Measurements from ENCODE around the gene CHD9.
"Not testable (repeated sequence)": the region's sequence is repeated elsewhere in the genome, so short reads cannot be mapped to it uniquely, and the experiment has no call there.

Gene CHD9

DNA sequence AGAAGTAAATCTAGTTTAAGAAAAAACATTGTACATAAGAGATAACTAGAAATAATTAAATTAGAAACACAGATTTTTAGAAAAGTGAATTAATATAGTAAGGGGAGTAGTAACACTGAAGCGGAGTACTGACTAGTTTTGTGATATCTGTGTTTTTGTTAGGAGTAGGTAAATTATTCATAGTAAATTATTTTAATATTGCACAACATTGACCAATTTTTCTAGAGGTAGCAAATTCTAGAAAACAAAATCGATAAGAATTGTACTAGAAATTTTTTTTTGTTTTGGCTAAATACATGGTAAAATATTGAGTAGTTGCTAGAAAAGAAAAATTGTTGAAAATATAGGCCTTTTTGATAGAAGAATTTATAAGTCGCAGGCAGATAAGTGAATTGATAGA is 156.5 kb downstream of the CHD9 start:
- DNase-seq = no peak

DNA sequence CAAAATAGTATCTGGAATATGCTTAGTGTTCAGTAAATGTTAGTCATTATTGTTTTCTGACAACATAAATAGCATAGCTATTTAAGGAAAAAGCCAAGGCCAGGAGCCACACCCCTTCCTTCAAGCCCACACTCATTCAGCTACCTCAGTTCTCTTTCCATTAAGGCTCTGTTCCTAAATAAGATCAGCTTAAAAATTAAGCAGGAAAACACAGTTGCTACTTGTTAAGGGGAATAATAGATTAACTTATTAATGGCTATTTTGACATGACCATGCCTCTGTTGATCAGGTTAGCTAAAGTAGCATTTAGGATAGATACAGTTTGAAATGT is 158.1 kb downstream of the CHD9 start:
- no peak for DNase-seq

DNA sequence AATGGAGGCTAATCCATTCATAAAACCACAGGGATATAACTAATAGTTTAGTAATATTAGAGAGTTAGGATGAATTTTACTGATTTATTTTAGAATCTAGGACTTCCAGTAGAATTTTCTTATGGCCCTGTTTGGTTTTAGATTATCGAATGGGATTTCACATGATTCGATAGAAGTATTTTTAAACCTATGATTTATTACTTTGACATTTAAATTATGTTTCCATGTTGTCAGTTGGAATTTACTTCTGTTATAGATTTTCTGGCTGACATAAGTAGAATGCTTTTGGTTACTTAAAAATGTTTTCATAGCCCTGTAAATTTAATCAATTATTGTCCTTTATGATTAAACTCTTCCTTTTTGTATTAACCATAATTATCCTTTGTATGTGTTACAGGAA is 158.8 kb downstream of the CHD9 start:
- DNase-seq = no peak

DNA sequence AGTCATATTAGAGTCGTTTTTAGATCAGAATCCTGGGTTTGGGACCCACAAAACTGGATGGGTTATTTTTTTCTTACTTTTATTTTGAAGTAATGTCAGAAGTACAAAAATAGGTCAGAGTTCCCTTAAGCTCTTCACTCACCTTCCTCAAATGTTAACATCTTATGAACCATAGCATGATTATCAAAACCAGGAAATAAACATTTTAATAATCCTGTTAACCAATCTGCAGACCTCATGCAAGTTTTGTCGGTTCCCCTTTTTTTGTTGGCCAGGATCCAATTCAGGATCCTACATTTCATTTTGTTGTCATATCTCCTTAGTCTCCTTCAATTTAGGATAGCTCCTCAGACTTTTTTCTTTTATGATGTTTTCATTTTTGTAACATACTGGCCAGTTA is 162.0 kb downstream of the CHD9 start:
- DNase-seq = no peak

DNA sequence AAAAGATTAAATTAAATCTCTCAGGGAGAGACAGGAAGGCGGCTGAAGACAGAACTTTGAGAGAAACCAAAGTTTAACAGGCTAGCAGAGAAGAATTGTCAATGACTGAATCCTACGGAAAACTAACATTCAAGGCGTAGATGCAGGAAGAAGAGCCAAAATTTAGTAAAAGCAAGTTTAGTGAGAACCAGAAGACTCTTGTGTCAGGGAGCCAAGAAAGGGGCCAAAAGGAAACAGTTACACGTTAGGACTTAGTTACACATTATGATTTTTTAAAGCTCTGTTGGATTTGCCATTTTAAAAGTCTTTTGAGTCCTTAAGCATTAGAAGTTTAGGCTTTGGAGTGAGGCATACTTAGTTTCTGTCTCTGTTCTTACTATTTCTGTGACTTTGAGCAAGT is 164.6 kb downstream of the CHD9 start:
- DNase-seq = no peak

DNA sequence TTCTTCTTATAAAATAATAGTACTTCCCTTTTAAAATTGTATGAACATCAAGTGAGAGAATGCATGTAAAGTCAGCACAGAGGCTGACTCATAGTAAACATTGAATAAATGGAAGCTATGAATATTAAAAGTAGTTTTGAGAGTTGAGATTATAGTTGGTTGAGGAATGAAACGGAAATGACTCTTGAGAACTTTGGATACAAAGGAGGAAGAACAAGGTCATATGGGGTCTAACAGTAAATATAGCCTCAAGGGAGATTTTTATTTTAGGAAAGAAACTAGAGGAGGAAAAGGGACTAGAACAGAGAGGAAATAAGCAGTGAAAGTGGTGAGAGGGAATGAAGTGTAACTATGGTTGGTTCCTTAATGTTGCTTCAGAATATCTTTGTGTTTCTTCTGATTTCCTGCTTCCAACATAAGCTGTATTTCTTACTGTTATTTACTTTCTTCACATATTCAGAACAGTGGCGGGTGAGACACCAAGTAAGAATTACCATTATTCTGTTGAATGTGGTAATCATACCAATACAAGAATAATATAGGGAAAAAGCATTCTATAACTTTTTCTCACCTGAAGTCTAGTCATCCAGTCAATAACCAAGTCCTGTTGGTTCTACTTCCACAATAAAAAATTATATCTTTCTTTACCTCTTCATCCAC is 165.1 kb downstream of the CHD9 start:
- no peak for DNase-seq

DNA sequence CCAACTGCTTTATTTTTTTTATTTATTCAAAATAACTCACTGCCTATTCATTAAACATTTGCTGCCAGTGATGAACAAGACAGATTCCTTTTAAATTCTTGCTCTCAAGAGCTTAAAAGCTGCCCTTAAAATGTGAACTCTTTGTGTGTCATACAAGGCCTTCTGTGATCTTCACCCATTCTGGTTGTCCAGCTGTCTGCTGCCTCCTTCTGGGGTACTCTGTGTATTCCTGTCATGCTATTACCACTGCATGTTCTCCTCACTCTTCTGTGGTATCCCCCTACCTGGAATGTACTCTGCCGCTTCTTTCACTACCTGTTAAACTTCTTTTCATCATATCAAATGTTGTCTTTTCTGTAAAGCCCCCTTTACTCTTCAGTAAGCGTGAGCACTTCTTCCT is 165.8 kb downstream of the CHD9 start:
- DNase-seq = no peak

DNA sequence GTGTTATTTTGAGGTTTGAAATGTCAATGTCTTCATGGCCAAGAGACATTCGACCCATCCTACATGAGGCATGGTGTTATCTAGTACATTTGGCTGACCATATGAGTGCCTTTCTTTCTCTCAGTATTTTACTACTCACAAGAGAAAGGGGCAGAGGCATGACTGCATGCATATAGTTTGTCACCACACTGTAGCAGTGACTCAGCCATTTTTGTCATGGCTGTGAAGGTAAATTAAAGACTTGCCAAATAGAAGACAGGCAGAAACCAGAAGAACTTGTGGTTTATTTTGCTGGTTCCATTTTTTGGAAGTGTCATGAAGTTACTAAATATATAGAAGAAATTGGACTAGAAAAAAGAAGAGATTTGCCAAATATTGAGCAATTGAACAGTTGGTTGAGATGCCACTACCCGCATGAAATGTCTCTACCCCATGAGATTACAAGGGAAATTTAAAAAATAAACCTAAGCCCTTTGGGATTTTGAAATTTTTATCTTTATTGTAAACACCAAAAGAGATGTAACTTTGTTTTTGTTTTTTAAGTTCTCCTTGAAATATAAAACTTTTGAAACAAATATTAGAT is 170.3 kb downstream of the CHD9 start:
- no peak for DNase-seq

DNA sequence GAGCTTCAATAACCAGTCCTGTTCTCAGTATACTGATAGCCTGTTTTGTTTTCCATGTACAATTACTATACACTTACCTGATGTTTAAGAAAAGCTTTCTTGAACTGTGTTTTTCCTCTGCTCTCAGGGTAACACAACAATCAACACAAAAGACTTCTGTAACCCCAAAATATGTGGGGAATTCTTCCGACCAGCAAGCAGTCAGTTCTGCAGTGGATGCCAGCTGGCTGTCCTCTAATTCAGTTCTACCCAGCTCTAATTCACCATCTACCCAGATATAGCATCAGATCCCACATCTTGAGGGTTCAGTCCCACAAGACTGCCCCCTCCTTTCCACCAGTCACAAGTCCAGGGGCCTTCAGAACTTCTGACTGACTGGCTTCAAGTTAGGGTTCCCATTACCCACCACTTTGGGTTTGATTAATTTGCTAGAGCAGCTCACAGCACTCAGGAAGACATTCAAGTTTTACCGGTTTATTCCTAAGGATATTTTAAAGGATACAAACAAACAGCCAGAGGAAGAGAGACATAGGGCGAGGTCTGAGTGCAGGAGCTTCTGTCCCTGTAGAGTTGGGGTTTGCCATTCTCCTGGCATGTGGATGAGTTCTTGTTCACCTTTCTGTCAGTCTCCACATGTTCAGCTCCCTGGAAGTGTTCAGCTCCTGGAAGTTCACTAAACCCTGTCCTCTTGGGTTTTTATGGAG is 178.2 kb downstream of the CHD9 start:
- DNase-seq = no peak

DNA sequence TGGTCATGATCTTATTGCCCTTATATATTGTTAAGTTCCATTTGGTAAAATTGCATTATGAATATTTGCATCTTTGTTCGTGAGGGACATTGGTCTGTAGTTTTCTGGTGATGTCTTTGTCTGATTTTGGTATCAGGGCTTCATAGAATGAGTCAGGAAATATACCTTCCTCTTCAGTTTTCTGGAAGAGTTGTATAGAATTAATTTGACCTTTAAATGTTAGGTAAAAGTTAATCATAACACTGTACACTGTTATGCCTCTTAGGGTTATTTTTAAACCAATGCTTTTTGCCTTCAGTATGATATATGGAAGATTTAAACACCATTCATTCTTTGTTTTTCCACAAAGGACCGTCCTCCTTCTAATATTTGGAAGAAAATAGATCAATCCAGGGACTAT is 180.0 kb downstream of the CHD9 start:
- DNase-seq = no peak

DNA sequence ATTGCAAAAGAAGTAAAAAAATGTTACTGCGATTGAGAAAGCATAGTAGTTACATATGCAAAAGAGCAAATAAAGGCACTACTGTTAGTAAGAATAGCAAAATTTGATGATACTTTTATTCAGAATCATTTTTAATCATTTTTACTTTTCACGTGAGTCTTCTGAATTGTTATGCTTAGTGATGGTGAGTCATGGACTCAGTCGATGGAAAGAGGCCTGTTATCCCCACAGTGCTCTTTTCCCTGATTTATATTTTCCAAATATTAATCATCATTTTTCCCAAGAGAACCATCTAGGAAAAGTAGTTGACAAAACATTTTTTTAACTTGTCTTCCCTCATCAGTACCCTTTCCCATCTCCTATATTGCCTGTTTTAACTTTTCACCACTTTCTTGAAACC is 181.1 kb downstream of the CHD9 start:
- no peak for DNase-seq

DNA sequence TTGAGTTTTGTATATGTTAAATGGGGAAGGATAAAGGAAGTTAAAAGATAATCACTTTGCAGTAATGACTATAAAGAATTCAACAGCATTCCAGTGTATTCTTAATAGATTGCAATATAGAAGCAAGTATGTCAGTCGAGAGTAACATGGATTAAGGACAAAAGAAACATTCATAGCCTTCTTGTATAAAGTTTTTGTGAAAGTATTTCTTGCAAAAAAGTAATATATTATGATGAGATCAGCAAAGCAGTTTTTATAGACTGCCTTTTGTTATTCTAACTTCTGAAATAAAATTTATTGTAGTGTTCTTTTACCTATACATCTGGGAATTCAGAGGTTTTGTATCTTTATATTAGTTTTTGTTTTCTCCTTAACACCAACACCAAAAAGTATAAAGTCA is 194.5 kb downstream of the CHD9 start:
- DNase-seq = no peak

DNA sequence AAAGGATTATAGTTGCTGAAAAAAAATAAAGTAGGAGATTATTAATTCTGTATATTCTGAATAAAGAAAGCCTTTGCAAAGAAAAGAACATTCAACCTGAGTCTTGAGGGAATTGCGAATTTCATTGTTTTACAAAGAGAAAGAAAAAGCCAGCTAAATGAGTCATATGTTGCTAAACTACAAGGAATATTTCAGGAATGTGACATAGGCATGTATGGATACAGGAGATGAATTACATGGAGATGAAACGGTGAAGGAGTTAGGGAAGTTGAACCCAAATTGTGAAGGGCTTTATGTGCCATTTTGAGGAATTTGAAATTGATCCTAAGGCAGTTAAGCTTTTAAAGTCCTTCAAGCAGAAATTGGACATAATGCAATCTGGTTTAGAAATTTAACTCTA is 202.2 kb downstream of the CHD9 start:
- DNase-seq = no peak

DNA sequence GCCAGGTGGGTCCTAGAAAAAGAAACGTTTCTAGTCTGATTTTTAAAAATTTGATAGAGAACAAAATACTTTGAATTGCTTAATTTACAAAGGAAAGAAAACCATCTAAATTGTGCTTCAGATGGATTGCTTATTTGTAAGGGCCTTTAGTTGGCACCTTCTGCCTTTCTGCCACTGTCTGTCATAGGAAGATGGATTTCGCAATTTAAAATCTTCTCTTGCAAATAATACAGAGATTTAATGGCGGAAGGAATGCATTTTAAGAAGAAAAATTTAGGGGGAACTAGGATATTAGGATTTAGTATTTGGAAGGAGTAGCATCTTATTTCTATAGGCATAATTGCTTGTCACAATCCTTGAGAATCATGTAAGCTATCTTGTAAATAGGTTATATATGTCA is 204.0 kb downstream of the CHD9 start:
- DNase-seq = no peak

DNA sequence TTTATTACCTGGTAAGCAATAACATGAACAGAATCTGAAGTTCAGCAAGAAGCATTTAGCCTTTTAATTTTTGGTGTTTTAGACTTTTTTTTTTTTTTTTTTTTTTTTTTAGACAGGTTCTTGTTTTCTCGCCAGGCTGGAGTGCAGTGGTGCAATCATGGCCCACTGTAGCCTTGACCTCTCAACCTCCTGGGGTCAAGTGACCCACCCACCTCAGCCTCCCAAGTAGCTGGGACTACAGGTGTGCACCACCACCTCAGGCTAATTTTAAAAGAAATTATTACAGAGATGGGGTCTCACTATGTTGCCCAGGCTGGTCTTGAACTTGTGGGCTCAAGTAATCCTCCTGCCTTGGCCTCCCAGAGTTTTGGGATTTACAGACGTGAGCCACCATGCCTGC is 206.5 kb downstream of the CHD9 start:
- no peak for DNase-seq

DNA sequence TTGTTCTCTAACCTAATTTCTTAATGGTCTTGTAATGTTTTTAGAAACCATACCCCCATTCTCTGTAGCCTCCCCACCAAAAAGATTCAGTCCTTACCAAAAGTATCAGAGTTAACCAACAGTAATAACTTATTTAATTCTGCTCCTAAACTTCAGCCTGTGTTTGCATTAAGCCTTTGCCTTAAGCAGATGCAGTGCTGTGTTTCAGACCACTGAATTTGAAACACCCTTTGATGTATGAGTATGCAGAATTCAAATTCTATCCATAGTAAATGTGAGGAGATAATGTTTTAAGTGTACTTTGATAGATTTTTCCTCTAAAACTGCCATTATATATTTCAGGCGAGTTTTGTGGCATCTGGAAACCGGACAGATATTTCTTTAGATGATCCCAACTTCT is 207.9 kb downstream of the CHD9 start:
- DNase-seq = no peak

DNA sequence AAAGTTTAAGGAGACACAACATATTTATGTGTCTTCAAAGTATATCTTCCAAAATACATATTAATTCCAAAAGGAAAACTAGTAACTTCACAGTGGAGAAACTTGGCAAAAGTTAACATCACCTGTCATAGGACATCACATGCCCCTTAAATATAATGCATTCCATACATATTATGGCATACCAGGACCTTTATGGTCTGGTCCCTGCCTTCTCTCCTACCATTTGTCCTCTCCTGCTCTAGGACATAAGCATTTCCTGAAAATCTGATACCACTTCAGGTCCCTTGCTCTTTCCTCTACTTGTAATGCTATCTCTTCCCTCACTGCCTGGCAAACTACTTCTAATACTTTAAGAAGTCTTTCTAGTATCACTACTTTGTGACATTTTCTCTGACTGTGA is 211.4 kb downstream of the CHD9 start:
- DNase-seq = no peak

DNA sequence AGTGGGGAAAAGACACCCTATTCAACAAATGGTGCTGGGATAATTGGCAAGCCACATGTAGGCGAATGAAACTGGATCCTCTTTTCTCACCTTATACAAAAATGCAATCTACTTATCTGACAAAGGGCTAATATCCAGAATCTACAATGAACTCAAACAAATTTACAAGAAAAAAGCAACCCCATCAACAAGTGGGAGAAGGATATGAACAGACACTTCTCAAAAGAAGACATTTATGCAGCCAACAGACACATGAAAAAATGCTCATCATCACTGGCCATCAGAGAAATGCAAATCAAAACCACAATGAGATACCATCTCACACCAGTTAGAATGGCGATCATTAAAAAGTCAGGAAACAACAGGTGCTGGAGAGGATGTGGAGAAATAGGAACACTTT is 223.7 kb downstream of the CHD9 start:
- not testable (repeated sequence) for DNase-seq

DNA sequence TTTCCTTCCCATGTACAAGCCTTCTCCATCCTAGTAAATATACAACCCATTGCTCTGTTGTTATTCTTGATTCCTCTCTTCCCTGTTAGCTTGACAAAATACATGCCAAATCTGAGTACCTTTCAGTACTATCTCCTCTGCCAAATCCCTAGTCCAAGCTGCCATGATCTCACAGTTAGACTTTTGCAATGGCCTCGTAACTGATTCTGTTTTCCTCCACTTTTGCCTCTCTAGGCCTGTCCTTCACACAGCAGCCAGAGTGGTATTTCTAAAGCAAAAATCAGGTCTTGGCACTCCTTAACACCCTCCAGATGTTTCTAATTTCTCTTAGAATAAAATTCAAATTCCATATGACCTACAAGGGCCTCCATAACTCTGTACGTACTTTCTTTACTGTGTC is 226.5 kb downstream of the CHD9 start:
- DNase-seq = no peak

DNA sequence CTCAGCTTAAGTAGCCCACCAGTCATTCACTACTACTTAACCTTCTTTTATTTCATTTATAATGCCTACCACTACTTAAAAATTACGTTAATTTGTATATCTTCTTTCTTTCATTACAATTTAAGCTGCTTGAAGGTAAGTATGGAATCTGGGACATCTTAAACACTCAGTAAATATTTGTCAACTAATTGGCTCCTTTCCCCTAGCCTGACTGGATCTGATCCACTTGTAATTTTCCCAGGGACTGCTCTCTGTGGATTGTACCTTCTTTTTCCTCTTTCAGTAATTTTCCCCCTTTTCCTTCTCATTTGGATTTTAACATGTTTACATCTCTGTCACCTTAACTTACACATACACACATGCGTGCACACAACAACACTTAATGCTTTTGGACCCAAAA is 227.1 kb downstream of the CHD9 start:
- no peak for DNase-seq

DNA sequence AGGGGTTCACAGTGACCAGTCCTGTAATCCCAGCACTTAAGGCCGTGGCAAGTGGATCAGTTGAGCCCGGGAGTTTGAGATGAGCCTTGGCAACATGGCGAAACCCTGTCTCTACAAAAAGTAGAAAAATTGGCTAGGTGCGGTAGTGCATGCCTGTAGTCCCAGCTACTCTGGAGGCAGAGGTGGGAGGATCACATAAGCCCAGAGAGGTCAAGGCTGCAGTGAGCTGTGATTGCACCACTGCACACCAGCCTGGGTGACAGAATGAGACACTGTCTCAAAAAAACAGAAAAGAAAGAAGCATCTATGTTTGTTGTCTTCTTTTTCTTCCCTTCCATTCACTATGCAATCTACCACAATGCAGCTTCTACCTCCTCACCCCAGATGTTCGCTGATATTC is 227.5 kb downstream of the CHD9 start:
- DNase-seq = no peak

DNA sequence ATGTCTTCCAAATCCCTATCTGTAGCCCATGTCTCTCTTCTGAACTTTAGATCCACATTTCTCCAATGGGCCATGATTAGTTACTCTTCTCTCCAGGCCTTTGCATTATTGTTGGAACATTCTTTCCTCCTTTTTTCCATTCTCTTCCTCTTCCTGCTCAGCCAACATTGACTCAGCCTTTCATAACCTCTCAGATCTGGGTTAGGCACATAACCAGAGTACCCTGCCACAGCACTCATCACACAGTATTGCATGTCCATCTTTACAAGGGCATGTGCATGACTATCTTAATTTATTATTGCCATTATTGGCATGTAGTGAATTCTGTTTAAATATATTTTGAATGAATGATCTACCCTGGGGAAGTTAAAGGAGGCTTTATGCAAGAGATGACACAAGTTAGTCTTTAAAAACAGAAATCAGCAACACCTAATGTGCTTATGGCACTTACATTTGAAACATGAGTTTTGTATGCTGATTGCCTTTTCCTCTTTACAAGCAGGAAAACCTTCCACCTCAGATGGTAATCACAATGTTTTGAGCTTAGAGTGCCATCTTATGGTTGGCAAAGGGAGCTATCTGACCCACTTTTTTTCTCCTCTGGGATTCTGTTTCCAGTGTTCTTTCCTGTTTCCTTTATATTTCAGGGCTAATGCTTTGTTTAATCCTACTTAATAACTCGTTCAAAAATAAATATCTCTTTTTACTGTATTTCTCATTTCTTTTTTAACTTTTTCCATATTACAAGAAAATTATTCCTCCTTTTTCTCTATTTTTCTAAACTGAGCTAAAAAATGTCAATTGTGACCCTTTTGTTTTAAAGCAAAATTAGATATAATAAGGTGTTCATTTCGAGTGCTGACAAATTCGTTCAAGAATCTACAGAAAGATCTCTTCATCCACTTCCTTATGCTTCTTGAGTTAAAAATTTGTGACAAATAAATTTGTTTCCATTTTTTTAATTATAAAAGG is 228.5 kb downstream of the CHD9 start:
- DNase-seq = peak; percentile 66

DNA sequence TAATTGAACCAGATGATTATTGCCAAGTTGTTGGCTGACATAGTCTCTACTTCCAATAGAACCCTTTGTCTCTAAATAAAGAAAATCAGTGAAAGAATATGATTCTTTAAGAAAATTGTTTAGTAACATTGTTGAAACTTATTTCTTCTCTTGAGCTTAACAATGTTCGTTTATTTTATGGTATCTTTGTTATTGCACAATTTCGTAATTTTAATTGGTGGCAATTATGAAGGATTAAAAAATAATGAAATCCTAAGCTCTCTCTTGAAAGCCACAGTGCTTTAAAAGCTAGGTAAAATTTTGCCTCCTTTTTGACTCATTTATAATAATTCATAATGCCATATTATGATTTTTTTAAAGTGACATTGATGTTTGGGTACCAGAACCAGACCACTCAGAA is 230.4 kb downstream of the CHD9 start:
- no peak for DNase-seq

DNA sequence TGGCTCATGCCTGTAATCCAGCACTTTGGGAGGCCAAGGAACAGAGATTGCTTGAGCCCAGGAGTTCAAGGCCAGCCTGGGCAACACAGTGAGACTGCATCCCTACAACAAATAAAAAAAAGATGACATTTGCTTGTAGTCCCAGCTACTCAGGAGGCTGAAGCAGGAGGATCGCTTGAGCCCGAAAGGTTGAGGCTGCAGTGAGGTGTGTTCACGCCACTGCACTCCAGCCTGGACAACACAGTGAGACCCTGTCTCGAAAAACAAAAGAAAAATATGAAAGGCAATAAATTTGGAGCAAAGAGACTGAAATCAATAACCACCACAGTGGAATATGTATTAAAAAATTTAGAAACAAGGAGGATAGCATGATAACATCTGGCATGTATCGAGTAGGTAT is 235.7 kb downstream of the CHD9 start:
- DNase-seq = no peak

All from NCI-H2171 treated with DMSO at 0.1 percent for 48 hours (cell line).